ENCODE data around the gene BAZ1A.
A peak's percentile ranks its signal among the peaks of the same experiment; 100 is the strongest.

Gene BAZ1A

DNA sequence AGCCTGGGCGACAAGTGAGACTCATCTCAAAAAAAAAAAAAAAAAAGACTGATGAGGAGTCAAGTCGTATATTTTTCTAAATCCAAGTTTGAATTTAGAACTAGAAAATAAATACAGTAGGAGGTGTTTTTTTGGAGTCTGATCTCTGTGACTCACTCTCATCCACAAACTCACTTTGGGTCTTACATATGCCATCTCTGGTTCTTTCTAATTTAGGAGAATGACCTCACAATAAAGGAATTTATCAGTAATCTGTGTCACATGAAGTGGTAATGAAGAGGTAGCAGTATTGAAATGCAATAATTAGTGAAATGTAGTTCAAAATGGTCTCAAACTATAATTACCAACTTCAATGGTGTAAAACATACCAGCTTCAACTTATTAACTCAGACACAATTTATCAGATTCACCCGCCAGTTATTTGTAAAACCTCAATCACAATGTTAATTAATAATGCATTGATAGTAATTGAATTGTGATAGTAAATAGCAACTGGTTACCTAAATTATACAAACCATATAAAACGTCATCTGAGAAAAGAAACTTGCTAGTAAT, 156.3 kb downstream of the BAZ1A start:
- peak; percentile 80 for DNase-seq

DNA sequence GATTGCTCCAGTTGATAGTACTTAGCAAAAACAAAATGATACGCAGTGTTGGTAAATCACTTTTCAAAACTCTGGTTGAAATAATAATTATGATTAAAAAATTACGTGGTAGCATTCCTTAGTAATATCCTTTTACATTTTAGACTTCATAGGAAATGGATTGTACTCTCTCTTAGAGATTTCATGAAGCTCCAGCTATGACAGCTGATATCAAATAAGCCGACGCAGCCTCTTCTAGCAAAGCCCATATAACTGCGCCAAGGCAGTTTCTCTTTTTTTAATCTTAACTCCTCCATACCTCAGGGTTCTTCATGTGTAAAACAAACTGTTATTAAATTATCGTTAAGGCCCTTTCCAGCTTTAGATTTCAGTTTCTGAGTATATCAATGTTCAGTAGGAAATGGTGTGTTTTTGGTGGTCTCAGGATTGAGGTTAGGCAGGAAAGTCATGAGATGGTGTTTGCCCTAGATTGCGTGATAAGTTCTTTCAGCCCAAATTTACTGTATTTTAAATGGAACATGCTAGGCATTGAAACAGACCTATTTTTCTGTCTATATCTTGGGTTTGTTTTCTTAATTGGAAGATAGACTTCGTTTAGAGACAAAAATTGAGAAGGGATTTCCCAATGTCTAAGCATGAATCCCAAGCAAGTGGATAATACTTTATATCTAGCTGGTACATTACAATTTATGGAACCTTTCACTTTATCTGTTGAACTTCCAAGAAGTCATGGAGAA, 159.9 kb downstream of the BAZ1A start:
- DNase-seq, result peak; percentile 38

DNA sequence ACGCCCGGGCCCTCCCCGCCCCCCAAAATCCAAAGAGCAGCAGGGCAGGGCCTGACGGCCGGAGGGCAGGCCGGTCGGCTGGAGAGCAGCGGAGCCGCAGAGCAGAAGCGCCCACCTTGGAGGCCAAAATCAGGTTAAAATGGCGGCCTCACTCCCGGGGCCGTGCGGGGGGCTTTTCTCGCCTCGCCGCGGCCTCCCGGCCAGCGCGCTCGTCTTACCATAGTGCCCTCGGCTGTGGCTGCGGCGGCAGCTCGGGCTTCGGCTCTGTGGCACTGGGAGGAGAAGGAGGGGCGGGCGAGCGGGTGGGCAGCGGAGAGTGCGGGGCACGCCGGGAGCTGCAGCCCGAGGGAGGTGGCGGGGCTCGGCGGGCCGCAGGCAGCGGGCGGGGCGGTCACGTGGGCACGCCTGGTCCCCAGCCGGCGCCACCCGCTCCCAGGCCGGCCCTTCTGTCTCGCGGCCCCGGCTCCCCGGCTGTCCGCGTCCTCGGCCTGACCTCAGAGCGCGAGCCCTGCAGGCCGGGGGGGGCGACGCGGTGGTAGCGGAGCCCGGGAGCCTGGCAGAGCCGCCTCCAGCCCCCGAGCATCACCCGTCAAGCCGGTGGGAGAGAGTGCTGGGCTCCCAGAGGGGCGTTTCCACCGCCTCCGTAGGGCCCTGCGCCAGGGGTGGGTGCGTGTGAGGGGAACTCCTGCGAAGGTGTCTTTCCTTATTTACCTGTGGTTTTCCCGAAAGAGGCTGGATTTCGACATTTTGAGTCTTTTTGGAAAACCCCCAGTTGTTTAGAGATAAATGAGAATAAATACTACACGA, 160.6 kb downstream of the BAZ1A start, which contains the start of gene CFL2:
Gene CFL2 (minus strand): TSS at position 274 of the 807 bp plus-strand sequence. CDS start 53 bp downstream, at position 221.
- DNase-seq, result peak; percentile 83

DNA sequence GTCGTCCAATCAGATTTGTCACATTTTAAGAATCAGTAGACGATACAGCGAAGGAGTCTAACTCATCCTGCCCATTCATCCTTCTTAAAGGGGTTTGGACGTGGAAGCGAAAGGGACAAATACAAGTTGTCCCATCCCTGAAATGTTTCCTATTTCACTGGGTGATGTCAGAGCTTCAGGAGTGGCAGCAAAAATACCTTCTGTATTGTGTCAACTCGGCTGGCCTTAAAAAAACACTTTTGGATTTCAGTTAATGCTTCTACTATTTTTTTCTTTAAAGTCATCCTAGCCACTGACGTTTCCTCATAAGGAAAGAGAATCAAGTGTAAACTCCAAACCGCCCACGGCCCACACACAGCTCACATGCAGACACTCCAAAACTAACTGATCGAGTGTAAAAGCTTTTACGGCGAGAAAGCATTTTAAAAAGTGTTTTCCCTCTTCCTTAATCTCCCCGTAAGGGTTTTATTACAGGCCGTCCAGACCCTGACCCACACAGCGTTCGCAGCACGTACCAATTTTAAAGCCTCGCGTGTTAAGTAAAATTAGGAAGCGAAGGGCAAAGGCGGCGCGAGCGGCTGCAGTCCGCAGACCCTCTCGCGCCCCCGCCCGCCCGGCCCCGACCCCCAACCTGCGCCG, 161.4 kb downstream of the BAZ1A start:
- peak; percentile 71 for DNase-seq

DNA sequence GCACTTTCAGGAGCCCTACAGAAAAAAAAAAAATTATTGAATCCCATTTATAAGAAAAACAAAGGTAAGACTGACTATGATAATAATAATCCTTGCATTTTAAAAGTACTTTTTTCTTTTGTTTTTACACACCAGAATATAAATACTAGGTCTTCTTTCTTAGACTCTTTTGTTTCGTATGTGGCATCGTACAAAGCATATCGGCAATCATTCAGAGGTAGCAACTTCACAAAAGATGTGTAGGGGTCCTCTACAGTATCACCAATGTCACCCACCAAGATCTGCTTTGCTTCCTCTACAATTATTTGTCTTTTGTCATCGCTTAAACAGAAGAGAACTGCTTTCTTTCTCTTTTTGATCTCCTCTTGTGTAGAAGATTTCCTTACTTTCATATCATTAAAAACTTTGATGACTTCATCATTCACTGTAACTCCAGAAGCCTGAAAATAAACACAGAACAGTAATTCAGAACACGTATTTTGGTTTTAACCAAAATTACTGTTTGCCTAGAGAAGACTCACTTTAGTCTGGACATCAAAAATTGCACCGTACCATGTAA, 162.0 kb downstream of the BAZ1A start:
- no peak for DNase-seq

DNA sequence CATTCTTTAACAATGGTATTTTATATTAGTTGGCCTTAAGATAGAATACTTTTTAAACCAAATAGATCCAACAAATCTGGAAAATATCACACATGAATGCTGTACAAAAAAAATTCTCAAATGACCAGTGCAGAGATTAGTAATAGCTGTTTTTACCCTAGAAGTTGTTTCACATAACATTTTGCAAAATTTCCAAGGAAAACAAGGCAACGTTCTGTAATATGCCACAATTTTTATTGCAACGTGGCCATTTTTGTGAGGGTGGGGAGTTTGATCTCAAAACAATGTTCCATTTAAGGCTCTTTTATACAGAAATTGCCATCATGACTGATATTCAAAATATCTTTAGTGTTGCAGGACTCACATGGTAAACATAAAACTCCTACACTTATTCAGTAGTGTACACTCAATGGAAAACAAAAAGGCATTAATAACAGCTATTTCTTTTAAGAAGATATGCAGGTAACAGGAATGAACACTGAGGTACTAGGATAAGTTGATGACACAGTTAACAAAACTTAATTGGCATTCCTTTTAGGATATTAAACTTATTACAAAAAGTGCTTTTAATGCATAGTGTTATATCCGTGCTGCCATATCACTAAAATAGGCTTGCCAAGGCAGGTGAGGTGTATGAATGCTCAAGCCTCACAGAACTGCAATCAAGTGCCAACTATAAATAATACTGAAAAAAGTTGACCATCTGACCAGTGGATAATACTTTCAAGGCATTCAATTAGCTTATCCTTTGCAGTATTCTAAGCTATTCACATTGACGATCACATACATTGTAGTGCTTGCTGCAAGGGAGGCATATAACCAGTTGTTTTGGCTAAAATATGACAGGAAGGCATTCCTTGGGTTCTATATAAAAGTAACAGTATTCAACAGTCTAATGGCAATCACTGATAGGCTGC, 163.1 kb downstream of the BAZ1A start:
- no peak for DNase-seq

DNA sequence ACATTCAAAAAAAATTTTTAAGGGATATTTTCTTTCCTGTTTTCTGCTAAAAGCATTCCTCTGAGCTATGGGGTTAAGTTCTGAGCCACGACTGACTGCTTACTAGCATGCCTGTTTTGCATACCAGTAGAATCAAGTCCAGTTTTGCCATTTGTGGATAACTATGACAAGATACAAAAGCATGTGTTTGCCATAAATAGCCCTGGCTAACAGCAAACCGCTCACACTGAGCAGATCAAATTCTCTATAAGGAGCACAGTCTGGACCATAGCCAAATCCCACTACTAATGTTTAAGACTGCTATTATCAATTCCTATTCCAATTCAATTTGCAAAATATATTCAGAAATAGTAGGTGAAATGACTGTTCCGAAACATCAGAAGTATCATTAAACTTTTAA, 164.0 kb downstream of the BAZ1A start:
- DNase-seq, result peak; percentile 96

DNA sequence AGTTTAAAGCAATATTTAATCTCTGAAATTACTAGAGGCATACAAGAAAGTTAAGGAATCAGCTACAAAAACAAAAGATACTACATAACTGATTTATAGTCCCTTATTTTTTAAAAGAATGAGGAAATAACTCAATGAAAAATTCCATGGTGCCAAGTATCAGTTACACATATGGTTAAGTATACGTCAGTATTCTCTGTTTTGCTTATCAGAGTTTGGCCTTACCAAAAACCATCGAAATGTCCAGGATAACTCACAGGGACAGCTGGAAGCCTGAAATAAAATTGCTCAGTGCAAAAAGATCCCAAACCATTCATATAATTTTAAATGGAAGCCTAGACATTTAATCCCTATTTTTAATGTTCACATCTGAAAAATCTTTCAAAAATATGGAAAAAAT, 164.4 kb downstream of the BAZ1A start:
- peak; percentile 61 for DNase-seq

DNA sequence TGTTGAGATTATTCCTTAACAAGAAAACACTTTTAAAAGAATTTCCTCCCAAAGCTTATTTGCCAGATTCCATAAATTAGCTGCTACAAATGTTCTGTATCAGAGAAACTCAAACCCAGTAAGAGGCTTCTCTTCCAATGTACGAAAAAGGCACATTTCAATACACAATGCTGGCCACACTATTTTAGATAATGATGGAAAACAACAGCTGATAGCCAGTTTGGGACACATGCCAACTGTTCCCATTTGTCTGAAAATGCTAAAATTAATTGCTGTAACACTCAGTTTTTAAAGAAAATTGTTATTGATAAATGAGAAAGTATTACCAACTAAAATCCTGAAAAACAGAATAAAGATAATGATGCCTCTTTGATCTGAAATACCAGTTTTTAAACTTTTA, 165.2 kb downstream of the BAZ1A start:
- DNase-seq, result no peak

DNA sequence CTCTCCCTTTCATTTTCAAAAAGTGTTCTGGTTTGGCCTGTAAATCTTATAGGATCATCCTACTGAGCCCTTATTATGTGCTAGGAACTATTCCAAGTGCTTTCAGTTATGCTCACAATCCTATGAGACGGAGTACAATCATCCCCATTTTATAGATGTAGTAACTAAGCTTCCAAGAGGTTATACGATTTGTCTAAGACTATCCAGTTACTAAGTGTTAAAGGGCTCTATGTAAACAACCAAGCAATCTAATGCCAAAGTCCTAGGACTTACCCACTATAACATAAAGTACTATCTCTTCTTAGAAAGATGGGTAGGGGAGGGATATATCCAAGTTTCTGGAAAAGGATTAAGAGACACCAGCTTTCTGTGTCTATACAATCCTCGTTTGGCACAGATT, 167.4 kb downstream of the BAZ1A start:
- DNase-seq, result no peak

Measured in HCEC 1CT (cell line).